GM21825 (cell line): Measurements from ENCODE around the gene NEK5.

Source experiments
- ATAC-seq: cut with Tn5 transposase; IDR thresholded peaks from one replicate; pipeline ENCODE4 v1.9.1; 2021; ENCODE audit warnings: mild to moderate bottlenecking, moderate library complexity; ENCODE audit not compliant: unreplicated experiment

NEK5 gene

GRCh38 chr13:52020191-52020590 is 108.7 kb downstream of the NEK5 start:
- ATAC-seq = no peak

DNA sequence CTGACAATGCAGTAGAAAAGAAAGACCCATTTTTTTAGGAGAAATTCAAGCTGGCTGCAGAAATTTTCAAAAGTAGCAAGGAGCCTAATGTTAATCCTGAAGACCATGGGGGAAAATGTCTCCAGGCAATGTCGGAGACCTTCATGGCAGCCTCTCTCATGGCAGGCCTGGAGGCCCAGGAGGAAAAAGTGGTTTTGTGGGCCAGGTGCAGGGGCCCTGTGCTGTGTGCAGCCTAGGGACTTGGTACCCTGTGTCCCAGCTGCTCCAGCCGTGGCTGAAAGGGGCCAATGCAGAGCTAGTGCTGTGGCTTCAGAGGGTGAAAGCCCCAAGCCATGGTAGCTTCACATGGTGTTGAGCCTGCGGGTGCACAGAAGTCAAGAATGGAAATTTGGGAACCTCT is 112.6 kb downstream of the NEK5 start:
- ATAC-seq = no peak

- no peak for ATAC-seq
These were observed 116.4 kb downstream of the NEK5 start for GRCh38 chr13:52012512-52012836.

DNA sequence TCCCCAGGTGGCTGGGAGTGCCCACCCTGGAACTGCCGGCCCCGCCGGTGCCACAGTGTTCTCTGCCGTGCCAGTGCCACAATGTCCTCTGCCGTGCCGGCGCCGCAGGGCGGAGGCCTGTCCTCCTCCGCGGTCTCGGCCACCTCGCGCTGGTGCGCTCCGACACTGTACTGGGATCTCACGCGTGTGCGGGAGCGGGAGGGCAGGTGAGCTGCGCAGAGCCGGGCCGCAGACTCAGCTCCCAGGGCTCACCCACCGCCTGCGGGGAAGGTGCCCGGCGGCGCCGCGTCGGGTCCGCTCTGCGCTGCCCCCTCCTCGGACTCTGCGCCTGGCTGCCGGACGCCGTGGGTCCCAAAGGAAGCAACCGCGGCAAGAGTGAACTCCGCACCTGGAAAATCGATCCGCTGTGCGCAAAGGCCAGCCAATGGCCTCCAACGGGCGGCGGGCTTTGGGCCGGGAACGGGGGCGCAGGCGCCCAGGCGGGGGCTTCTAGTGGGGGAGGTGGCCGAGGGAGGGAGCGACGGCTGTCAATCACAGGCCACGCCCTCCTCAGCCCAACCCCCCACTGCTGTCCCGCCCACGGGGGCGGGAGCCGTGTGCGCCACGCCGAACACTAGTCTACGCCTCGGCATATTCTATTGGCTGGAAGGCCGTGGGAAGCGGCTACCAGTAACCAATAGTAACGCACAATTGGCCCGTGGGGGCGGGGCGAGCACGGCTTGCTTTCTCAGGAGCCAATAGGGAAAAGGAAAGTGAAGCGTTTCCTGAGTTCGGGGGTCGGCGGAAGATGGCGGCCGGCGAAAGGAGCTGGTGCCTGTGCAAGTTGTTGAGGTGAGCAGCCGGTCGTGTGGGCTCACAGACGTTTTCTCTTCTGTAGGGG is 117.0 kb downstream of the NEK5 start, which contains the start of gene ALG11:
Gene ALG11 (plus strand): TSS at position 767 of the 880 bp plus-strand sequence. CDS start 21 bp downstream, at position 788.
- peak; percentile 99 for ATAC-seq

GRCh38 chr13:52010890-52011631 is 117.8 kb downstream of the NEK5 start, which contains the start of gene ATP7B:
Gene ATP7B, minus strand, starts transcription at chr13:52011450. Its CDS starts 113 bp downstream, at chr13:52011337.
- no peak for ATAC-seq

- ATAC-seq = no peak
These were observed 118.9 kb downstream of the NEK5 start for GRCh38 chr13:52009946-52010345.

- no peak for ATAC-seq
These were observed 122.2 kb downstream of the NEK5 start for GRCh38 chr13:52006523-52007245.

- no peak for ATAC-seq
These were observed 122.9 kb downstream of the NEK5 start for GRCh38 chr13:52005841-52006522.

- ATAC-seq = no peak
These were observed 124.2 kb downstream of the NEK5 start for GRCh38 chr13:52004511-52005170.

DNA sequence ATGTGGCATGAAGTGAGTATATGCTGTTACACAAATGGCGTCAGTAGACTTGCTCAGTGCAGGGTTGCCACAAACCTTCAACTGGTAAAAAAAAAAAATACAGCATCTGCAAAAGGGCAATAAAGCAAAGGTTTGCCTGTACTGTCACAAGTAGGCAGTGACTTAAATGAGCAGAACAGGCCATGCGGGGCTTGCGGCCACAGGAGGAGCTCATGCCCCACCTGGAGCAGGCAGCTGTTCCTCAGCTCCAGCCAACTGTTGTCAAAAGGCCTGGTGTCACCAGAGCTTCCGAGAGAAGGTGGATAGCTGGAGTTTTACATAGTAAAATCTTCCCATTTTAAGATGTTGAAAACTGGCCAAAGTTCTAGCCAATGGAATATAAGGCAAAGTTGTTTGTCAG is 125.3 kb downstream of the NEK5 start:
- no peak for ATAC-seq

GRCh38 chr13:52002361-52002760 is 126.5 kb downstream of the NEK5 start:
- no peak for ATAC-seq

- peak; percentile 86 for ATAC-seq
These were observed 127.6 kb downstream of the NEK5 start for GRCh38 chr13:52001120-52001731.

DNA sequence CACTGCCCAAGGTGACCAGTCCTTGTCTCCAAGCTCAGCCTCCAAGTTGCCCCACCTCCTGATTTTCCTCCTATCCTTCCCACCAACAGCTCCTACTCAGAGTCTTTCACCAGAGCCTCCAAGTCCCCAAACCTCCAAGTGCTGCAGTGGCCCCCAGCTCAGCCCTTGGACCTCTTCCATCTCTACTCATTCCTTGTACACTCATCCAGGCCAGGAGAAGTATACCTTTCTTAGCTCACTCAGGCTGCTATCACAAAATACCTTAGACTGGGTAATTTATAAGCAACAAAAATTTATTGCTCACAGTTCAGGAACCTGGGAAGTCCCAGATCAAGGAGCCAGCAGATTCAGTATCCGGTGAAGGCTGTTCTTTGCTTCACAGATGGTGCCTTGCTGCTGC is 129.0 kb downstream of the NEK5 start:
- no peak for ATAC-seq

DNA sequence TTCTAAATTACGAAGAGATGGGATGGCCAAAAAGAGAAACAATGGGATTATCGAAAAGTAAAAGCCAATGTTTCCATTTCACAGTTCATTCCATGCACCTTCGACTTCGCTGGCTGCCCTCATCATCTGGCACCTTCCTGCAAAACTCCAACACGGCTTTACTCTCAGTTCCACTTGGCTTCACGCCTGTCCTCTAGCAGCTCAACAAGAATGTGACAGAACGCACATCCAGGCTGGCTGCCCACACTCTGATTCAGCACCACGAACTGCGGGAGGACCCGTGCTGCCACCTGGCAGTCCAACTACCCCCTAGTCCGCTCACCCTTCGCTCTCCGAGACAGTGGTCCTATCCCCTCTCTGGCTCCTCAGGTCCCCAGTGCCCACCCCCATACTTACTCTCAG is 129.4 kb downstream of the NEK5 start:
- ATAC-seq = no peak

- ATAC-seq = no peak
These were observed 130.0 kb downstream of the NEK5 start for GRCh38 chr13:51998723-51999509.

GRCh38 chr13:51997641-51998330 is 131.1 kb downstream of the NEK5 start:
- ATAC-seq = no peak

DNA sequence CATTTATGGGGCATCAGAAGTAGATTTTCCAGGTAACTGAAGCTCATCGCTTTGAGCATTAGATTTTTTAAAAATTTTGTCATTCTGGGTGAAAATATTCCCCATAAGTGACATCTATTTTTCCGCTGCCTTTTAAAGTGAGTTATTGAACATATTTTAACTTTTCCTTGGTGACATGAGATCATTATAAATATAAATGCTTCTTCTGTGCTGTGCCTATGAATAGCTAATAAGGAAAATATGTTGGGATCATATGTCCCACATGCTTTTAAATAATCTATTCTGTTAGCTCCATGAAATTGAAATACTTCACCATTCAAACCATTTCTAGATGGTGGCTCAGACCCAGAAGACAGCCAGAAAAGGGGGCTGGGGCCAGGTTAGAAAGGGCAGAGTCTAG is 131.7 kb downstream of the NEK5 start:
- no peak for ATAC-seq

GRCh38 chr13:51996641-51997040 is 132.2 kb downstream of the NEK5 start:
- no peak for ATAC-seq
